D721Med (cell line): ENCODE measurements around the gene FAM47E.

ENCODE experiments used
- DNase-seq: peaks from one replicate; pipeline ENCODE4 v3.0.0; 2011; ENCODE audit warnings: low spot score; ENCODE audit not compliant: insufficient read length
- FAIRE-seq: peaks from 2 replicates; lab custom pipeline; 2011; peaks lifted over from hg19 to GRCh38; lab: Jason Lieb, UNC
- CTCF ChIP-seq: IDR thresholded peaks from 2 replicates; pipeline ENCODE4 v1.5.1; 2012; ENCODE audit warnings: mild to moderate bottlenecking, control low read depth; ENCODE audit not compliant: insufficient read depth; ENCODE audit errors: missing control alignments

FAM47E gene

GRCh38 chr4:76214177-76214675 is 37.3 kb upstream of the FAM47E start:
- no peak for TF ChIP-seq CTCF
- DNase-seq, result no peak
- no peak for FAIRE-seq

GRCh38 chr4:76215077-76215476 is 36.4 kb upstream of the FAM47E start:
- TF ChIP-seq CTCF, result no peak
- FAIRE-seq (no peak), DNase-seq (no peak)

GRCh38 chr4:76216524-76216923 is 35.0 kb upstream of the FAM47E start:
- no peak for DNase-seq
- FAIRE-seq, result no peak
- no peak for TF ChIP-seq CTCF

- DNase-seq (no peak), FAIRE-seq (no peak)
- TF ChIP-seq CTCF, result no peak
Observed at GRCh38 chr4:76216975-76217814, 34.3 kb upstream of the FAM47E start.

- FAIRE-seq (no peak), DNase-seq (no peak)
Observed at GRCh38 chr4:76219299-76220055, 32.0 kb upstream of the FAM47E start.

GRCh38 chr4:76224171-76224570 is 27.4 kb upstream of the FAM47E start:
- TF ChIP-seq CTCF, result no peak
- no peak for FAIRE-seq
- no peak for DNase-seq

More at GRCh38 chr4:76219299-76220055, 32.0 kb upstream of the FAM47E start:
- TF ChIP-seq CTCF, result no peak
